H9 (cell line): ENCODE measurements around the gene TATDN2. TPM values are rescaled to one million over a fixed set of nuclear protein-coding genes. Genes with fewer than 3 reads are reported as not detected.

Source experiments
- DNase-seq: peaks from one replicate; pipeline ENCODE4 v3.0.0-alpha.2; 2017
- H2AFZ ChIP-seq: one replicate; pipeline ENCODE4 v1.6.1; 2013; ENCODE audit warnings: mild to moderate bottlenecking, low read length, control low read depth, moderate library complexity
- H2AK5ac ChIP-seq: 2 replicates; pipeline ENCODE4 v1.6.1; 2013; ENCODE audit warnings: low read length, control low read depth, mixed read lengths; ENCODE audit not compliant: insufficient read length
- H2BK120ac ChIP-seq: one replicate; pipeline ENCODE4 v1.6.1; 2013; ENCODE audit warnings: low read depth, mild to moderate bottlenecking, low read length, control low read depth, inconsistent platforms; ENCODE audit not compliant: poor library complexity, severe bottlenecking
- H2BK12ac ChIP-seq: 2 replicates; pipeline ENCODE4 v1.6.1; 2013; ENCODE audit warnings: low read length, control low read depth, mixed read lengths, low read depth; ENCODE audit not compliant: insufficient read length
- H2BK15ac ChIP-seq: 2 replicates; pipeline ENCODE4 v1.6.1; 2013; ENCODE audit warnings: low read depth, low read length, control low read depth
- H2BK20ac ChIP-seq: one replicate; pipeline ENCODE4 v1.6.1; 2013; ENCODE audit warnings: low read depth, mild to moderate bottlenecking, low read length, control low read depth, inconsistent platforms; ENCODE audit not compliant: poor library complexity, severe bottlenecking
- H2BK5ac ChIP-seq: 2 replicates; pipeline ENCODE4 v1.6.1; 2013; ENCODE audit warnings: low read length, control low read depth, mixed read lengths; ENCODE audit not compliant: insufficient read length
- H3K14ac ChIP-seq: 2 replicates; pipeline ENCODE4 v1.6.1; 2013; ENCODE audit warnings: low read length, control low read depth; ENCODE audit not compliant: insufficient read depth
- H3K18ac ChIP-seq: 2 replicates; pipeline ENCODE4 v1.6.1; 2013; ENCODE audit warnings: low read depth, mild to moderate bottlenecking, mixed read lengths, low read length, control low read depth; ENCODE audit not compliant: insufficient read length
- H3K23ac ChIP-seq: 2 replicates; pipeline ENCODE4 v1.6.1; 2013; ENCODE audit warnings: low read length, control low read depth, mixed read lengths, low read depth; ENCODE audit not compliant: insufficient read length
- H3K23me2 ChIP-seq: 2 replicates; pipeline ENCODE4 v1.6.1; 2013; ENCODE audit warnings: low read depth, mild to moderate bottlenecking, mixed read lengths, low read length, control low read depth; ENCODE audit not compliant: insufficient read length, poor library complexity, severe bottlenecking
- H3K27ac ChIP-seq: 2 replicates; pipeline ENCODE4 v1.5.1; 2013; ENCODE audit warnings: low read length, control low read depth, mixed read lengths, low read depth; ENCODE audit not compliant: insufficient read length
- H3K27me3 ChIP-seq: 2 replicates; pipeline ENCODE4 v1.6.1; 2013; ENCODE audit warnings: low read length, control low read depth, inconsistent platforms; ENCODE audit not compliant: insufficient read depth
- H3K4ac ChIP-seq: 2 replicates; pipeline ENCODE4 v1.6.1; 2013; ENCODE audit warnings: low read depth, mild to moderate bottlenecking, control low read depth, inconsistent platforms, low read length, moderate library complexity
- H3K4me1 ChIP-seq: 2 replicates; pipeline ENCODE4 v1.6.1; 2013; ENCODE audit warnings: low read length, control low read depth, inconsistent platforms; ENCODE audit not compliant: insufficient read depth
- H3K4me2 ChIP-seq: 2 replicates; pipeline ENCODE4 v1.6.1; 2013; ENCODE audit warnings: low read length, control low read depth, mixed read lengths; ENCODE audit not compliant: insufficient read length, insufficient read depth
- H3K56ac ChIP-seq: 2 replicates; pipeline ENCODE4 v1.6.1; 2013; ENCODE audit warnings: low read depth, mild to moderate bottlenecking, mixed read lengths, low read length, control low read depth; ENCODE audit not compliant: insufficient read length
- H3K79me1 ChIP-seq: 2 replicates; pipeline ENCODE4 v1.6.1; 2013; ENCODE audit warnings: low read depth, mild to moderate bottlenecking, moderate library complexity, low read length, control low read depth, inconsistent platforms; ENCODE audit not compliant: insufficient read depth, poor library complexity, severe bottlenecking
- H3K79me2 ChIP-seq: 2 replicates; pipeline ENCODE4 v1.6.1; 2013; ENCODE audit warnings: low read length, control low read depth, inconsistent platforms; ENCODE audit not compliant: insufficient read depth
- H3K9ac ChIP-seq: 2 replicates; pipeline ENCODE4 v1.6.1; 2013; ENCODE audit warnings: low read length, control low read depth, mixed read lengths; ENCODE audit not compliant: insufficient read length; ENCODE audit errors: extremely low read depth
- H3K9me3 ChIP-seq: one replicate; pipeline ENCODE4 v1.6.1; 2013; ENCODE audit warnings: low read depth, low read length, inconsistent platforms; ENCODE audit not compliant: control insufficient read depth
- H3T11ph ChIP-seq: one replicate; pipeline ENCODE4 v1.6.1; 2013; ENCODE audit warnings: mild to moderate bottlenecking, low read length, control low read depth, inconsistent platforms
- H4K20me1 ChIP-seq: one replicate; pipeline ENCODE4 v1.6.1; 2013; ENCODE audit not compliant: control insufficient read depth, insufficient read length, insufficient read depth
- H4K5ac ChIP-seq: 2 replicates; pipeline ENCODE4 v1.6.1; 2013; ENCODE audit warnings: low read depth, mild to moderate bottlenecking, mixed read lengths, low read length, control low read depth; ENCODE audit not compliant: insufficient read length
- H4K8ac ChIP-seq: replicated peaks from 2 replicates; pipeline ENCODE4 v1.6.1; 2013; ENCODE audit warnings: low read length, control low read depth, mixed read lengths, low read depth; ENCODE audit not compliant: insufficient read length
- H4K91ac ChIP-seq: 2 replicates; pipeline ENCODE4 v1.6.1; 2013; ENCODE audit warnings: low read depth, mild to moderate bottlenecking, moderate library complexity, mixed read lengths, low read length, control low read depth; ENCODE audit not compliant: insufficient read length
- H3K27ac Mint-ChIP-seq, 3 experiments: 2 replicates in 2 of 3; 3 replicates in 1 of 3; pipeline ENCODE4 v1.8.0; 2020 to 2021; ENCODE audit warnings: mixed read lengths in 3 of 3, mild to moderate bottlenecking in 1 of 3, moderate library complexity in 1 of 3
- H3K27me3 Mint-ChIP-seq: 2 replicates; pipeline ENCODE4 v1.8.0; 2021; ENCODE audit warnings: low read depth, mild to moderate bottlenecking, moderate library complexity, mixed read lengths
- H3K36me3 Mint-ChIP-seq, 3 experiments: 2 replicates in 2 of 3; 3 replicates in 1 of 3; pipeline ENCODE4 v1.8.0; 2020 to 2021; ENCODE audit warnings: low read depth in 3 of 3, mixed read lengths in 3 of 3; ENCODE audit not compliant: insufficient read depth in 1 of 3
- H3K4me1 Mint-ChIP-seq, 2 experiments: 2 replicates each; pipeline ENCODE4 v1.8.0; 2020; ENCODE audit warnings: mixed read lengths in 2 of 2
- H3K4me3 Mint-ChIP-seq, 2 experiments: 2 replicates in 1 of 2; 3 replicates in 1 of 2; pipeline ENCODE4 v1.8.0; 2020 to 2021; ENCODE audit warnings: mild to moderate bottlenecking in 2 of 2, mixed read lengths in 2 of 2, moderate library complexity in 1 of 2
- H3K9me3 Mint-ChIP-seq, 2 experiments: 2 replicates in 1 of 2; 3 replicates in 1 of 2; pipeline ENCODE4 v1.8.0; 2020; ENCODE audit warnings: mild to moderate bottlenecking in 2 of 2, mixed read lengths in 2 of 2, moderate library complexity in 1 of 2
- WGBS: extraction: QIAGEN DNeasy Blood & Tissue Kit; methylation state at CpG from one replicate; pipeline ENCODE4 v1.1.7; 2013; ENCODE audit warnings: missing lambda C conversion rate, low lambda C conversion rate, mixed read lengths; ENCODE audit not compliant: insufficient read length; ENCODE audit errors: extremely low coverage; 5-methylcytosine and 5-hydroxymethylcytosine counted together
- total RNA-seq: library from RNA; stranded (reverse); gene quantifications from 2 replicates; pipeline ENCODE4 v1.2.1, GENCODE V29; 2021
- TF ChIP-seq, protein P1 (sequence below): fragments of 200-600 bp; sonication (generic); conservative IDR thresholded peaks from 3 replicates; pipeline ENCODE4 v1.8.0; 2021; ENCODE audit warnings: antibody characterized with exemption, mild to moderate bottlenecking

Gene TATDN2
- total RNA-seq, 1 experiment from 2014 or later: 34.4 TPM

GRCh38 chr3:10327592-10327991, 79.3 kb downstream of the TATDN2 start:
- Histone ChIP-seq H2BK15ac (no peak overlapping the region), H2BK12ac (no peak overlapping the region), H2BK20ac (no peak overlapping the region), H3K27me3 (no peaks in the 10 kb centered on the region), H3K18ac (no peak overlapping the region), H2BK5ac (no peak overlapping the region), H3K4me2 (no peak overlapping the region), H2AFZ (no peak overlapping the region), H3K4ac (no peak overlapping the region), H4K91ac (no peak overlapping the region), H3K4me1 (no peaks in the 10 kb centered on the region), H3K27ac (no peak overlapping the region), H3K14ac (no peak overlapping the region), H4K8ac (no peak overlapping the region), H3K79me2 (no peaks in the 10 kb centered on the region), H3K56ac (no peak overlapping the region), H2AK5ac (no peak overlapping the region), H2BK120ac (no peak overlapping the region), H3T11ph (no peak overlapping the region), H3K79me1 (no peaks in the 10 kb centered on the region), H3K9me3 (no peaks in the 10 kb centered on the region), H4K20me1 (no peaks in the 10 kb centered on the region), H3K23ac (no peak overlapping the region), H3K9ac (no peak overlapping the region), H4K5ac (no peak overlapping the region), H3K23me2 (no peaks in the 10 kb centered on the region)
- H3K4me3 Mint-ChIP-seq: no peak overlapping the region
- H3K27me3 Mint-ChIP-seq: peaks cover 67% of the 10 kb centered on the region
- H3K9me3 Mint-ChIP-seq: no peaks in the 10 kb centered on the region
- H3K4me1 Mint-ChIP-seq: peaks cover 4 to 8% of the 10 kb centered on the region in 2 experiments; a peak in 3 of 4 replicates
- TF ChIP-seq, protein P1, sequence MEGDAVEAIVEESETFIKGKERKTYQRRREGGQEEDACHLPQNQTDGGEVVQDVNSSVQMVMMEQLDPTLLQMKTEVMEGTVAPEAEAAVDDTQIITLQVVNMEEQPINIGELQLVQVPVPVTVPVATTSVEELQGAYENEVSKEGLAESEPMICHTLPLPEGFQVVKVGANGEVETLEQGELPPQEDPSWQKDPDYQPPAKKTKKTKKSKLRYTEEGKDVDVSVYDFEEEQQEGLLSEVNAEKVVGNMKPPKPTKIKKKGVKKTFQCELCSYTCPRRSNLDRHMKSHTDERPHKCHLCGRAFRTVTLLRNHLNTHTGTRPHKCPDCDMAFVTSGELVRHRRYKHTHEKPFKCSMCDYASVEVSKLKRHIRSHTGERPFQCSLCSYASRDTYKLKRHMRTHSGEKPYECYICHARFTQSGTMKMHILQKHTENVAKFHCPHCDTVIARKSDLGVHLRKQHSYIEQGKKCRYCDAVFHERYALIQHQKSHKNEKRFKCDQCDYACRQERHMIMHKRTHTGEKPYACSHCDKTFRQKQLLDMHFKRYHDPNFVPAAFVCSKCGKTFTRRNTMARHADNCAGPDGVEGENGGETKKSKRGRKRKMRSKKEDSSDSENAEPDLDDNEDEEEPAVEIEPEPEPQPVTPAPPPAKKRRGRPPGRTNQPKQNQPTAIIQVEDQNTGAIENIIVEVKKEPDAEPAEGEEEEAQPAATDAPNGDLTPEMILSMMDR: no peak
- H3K36me3 Mint-ChIP-seq: no peaks in the 10 kb centered on the region
- WGBS: no CpG with 5 or more reads among the region's 10 CpGs
- H3K27ac Mint-ChIP-seq: no peak overlapping the region
- no peak for DNase-seq
